Measurements from ENCODE around the gene SERPINE2. TPM values are rescaled to one million over a fixed set of nuclear protein-coding genes. Genes with fewer than 3 reads are reported as not detected.

SERPINE2 gene
- total RNA-seq, 1 donor from 2014 or later = 86.1 TPM

GRCh38 chr2:224024270-224024669 lies 14.8 kb downstream of the SERPINE2 start:
- Histone ChIP-seq H3K4me1 (no peaks in the 10 kb centered on the region), H3K27ac (no peak overlapping the region), H3K36me3 (no peaks in the 10 kb centered on the region), H3K9me3 (no peaks in the 10 kb centered on the region), H3K4me3 (no peak overlapping the region), H3K27me3 (no peaks in the 10 kb centered on the region)
- TF ChIP-seq CTCF (IDR thresholded peaks at IDR 0.05) = no peak
- no peak for DNase-seq (ENCODE audit: low spot score in 2 of 2)
- intact Hi-C loops (cut with DNase I) = no loop called here

GRCh38 chr2:224023188-224023587 lies 15.9 kb downstream of the SERPINE2 start:
- Histone ChIP-seq H3K4me3 (no peak overlapping the region), H3K27ac (no peak overlapping the region), H3K36me3 (no peaks in the 10 kb centered on the region), H3K4me1 (no peaks in the 10 kb centered on the region), H3K9me3 (no peaks in the 10 kb centered on the region), H3K27me3 (no peaks in the 10 kb centered on the region)
- TF ChIP-seq CTCF (IDR thresholded peaks at IDR 0.05) = no peak
- intact Hi-C loops (cut with DNase I) = no loop called here
- no peak for DNase-seq (ENCODE audit: low spot score in 2 of 2)

GRCh38 chr2:224022486-224022885 lies 16.6 kb downstream of the SERPINE2 start:
- intact Hi-C loops (cut with DNase I) = no loop called here
- H3K27me3 ChIP-seq = no peaks in the 10 kb centered on the region
- H3K4me1 ChIP-seq = no peaks in the 10 kb centered on the region
- no peak for DNase-seq (ENCODE audit: low spot score in 2 of 2)
- TF ChIP-seq CTCF (IDR thresholded peaks at IDR 0.05) = no peak
- H3K36me3 ChIP-seq = no peaks in the 10 kb centered on the region
- no peak overlapping the region for H3K4me3 ChIP-seq
- no peak overlapping the region for H3K27ac ChIP-seq
- H3K9me3 ChIP-seq = no peaks in the 10 kb centered on the region

- Histone ChIP-seq H3K4me3 (no peak overlapping the region), H3K27me3 (no peaks in the 10 kb centered on the region), H3K36me3 (no peaks in the 10 kb centered on the region), H3K9me3 (no peaks in the 10 kb centered on the region), H3K27ac (no peak overlapping the region), H3K4me1 (no peaks in the 10 kb centered on the region)
- no peak for TF ChIP-seq CTCF (IDR thresholded peaks at IDR 0.05)
- DNase-seq (ENCODE audit: low spot score in 2 of 2) = no peak
- intact Hi-C loops (cut with DNase I) = no loop called here
Measured at GRCh38 chr2:224020523-224020922, 18.6 kb downstream of the SERPINE2 start.

GRCh38 chr2:224017957-224018356 lies 21.1 kb downstream of the SERPINE2 start:
- H3K27me3 ChIP-seq = no peaks in the 10 kb centered on the region
- H3K27ac ChIP-seq = no peak overlapping the region
- no peaks in the 10 kb centered on the region for H3K4me1 ChIP-seq
- intact Hi-C loops (cut with DNase I) = no loop called here
- H3K4me3 ChIP-seq = no peak overlapping the region
- H3K36me3 ChIP-seq = no peaks in the 10 kb centered on the region
- no peaks in the 10 kb centered on the region for H3K9me3 ChIP-seq
- TF ChIP-seq CTCF (IDR thresholded peaks at IDR 0.05) = no peak
- DNase-seq (ENCODE audit: low spot score in 2 of 2) = no peak

GRCh38 chr2:224016963-224017362 lies 22.1 kb downstream of the SERPINE2 start:
- Histone ChIP-seq H3K27ac (no peak overlapping the region), H3K36me3 (no peaks in the 10 kb centered on the region), H3K27me3 (no peaks in the 10 kb centered on the region), H3K4me3 (no peak overlapping the region), H3K9me3 (no peaks in the 10 kb centered on the region), H3K4me1 (no peaks in the 10 kb centered on the region)
- no peak for DNase-seq (ENCODE audit: low spot score in 2 of 2)
- intact Hi-C loops (cut with DNase I) = no loop called here
- TF ChIP-seq CTCF (IDR thresholded peaks at IDR 0.05) = no peak

Measured in ascending aorta (tissue), 2 donors.